PC-3 (cell line): ENCODE data around the gene MEAF6. TPM values are rescaled to one million over a fixed set of nuclear protein-coding genes. Genes with fewer than 3 reads are reported as not detected.
A peak's percentile ranks its signal among the peaks of the same experiment; 100 is the strongest.

Experiments used
- ATAC-seq: fragments of 200-7000 bp; cut with Tn5 transposase; 2 replicates; pipeline ENCODE4 v1.9.1; 2020; ENCODE audit warnings: mild to moderate bottlenecking, moderate library complexity
- BruUV-seq: library from RNA; stranded (reverse); fragments of 400-500 nt; replicated peaks from 2 replicates; lab custom pipeline; 2021; lab: Mats Ljungman, UMichigan
- CTCF ChIA-PET: fragments of 300-600 bp; sonication (Branson Sonifier 250); formaldehyde crosslinking; loops from one replicate; lab custom pipeline; 2022; ENCODE audit warnings: antibody characterized with exemption; lab: Charles Lee
- POLR2A ChIA-PET: fragments of 300-600 bp; sonication (Branson Sonifier 250); formaldehyde crosslinking; loops from one replicate; lab custom pipeline; 2022; ENCODE audit warnings: antibody characterized with exemption; ENCODE audit not compliant: unreplicated experiment; lab: Charles Lee
- DNase-seq: peaks from one replicate; pipeline ENCODE4 v3.0.0-alpha.2; 2015
- H2AFZ ChIP-seq: fragments of 300-600 bp; sonication (generic); 2 replicates; pipeline ENCODE4 v1.6.0; 2016; ENCODE audit warnings: antibody characterized with exemption, low read length
- H3F3A ChIP-seq: fragments of 300-600 bp; sonication (generic); one replicate; pipeline ENCODE4 v1.6.0; 2017; ENCODE audit warnings: antibody characterized with exemption, low read length, control low read depth, mild to moderate bottlenecking; ENCODE audit not compliant: unreplicated experiment
- H3K27ac ChIP-seq: fragments of 300-600 bp; sonication (generic); 2 replicates; pipeline ENCODE4 v1.5.1; 2016; ENCODE audit warnings: mild to moderate bottlenecking, low read length
- H3K27me3 ChIP-seq: fragments of 300-600 bp; sonication (generic); 2 replicates; pipeline ENCODE4 v1.6.1; 2016; ENCODE audit warnings: low read length, mixed read lengths
- H3K36me3 ChIP-seq: fragments of 300-600 bp; sonication (generic); 2 replicates; pipeline ENCODE4 v1.6.1; 2016; ENCODE audit warnings: low read depth, mixed run types, low read length, mixed read lengths
- H3K4me1 ChIP-seq: fragments of 300-600 bp; sonication (generic); 2 replicates; pipeline ENCODE4 v1.5.1; 2016; ENCODE audit warnings: low read length; ENCODE audit not compliant: insufficient read depth
- H3K4me2 ChIP-seq: fragments of 300-600 bp; sonication (generic); 2 replicates; pipeline ENCODE4 v1.6.0; 2016; ENCODE audit warnings: low read length
- H3K4me3 ChIP-seq: fragments of 300-600 bp; sonication (generic); 2 replicates; pipeline ENCODE4 v1.5.1; 2016; ENCODE audit warnings: mild to moderate bottlenecking, low read length, mixed read lengths
- H3K79me2 ChIP-seq: fragments of 300-600 bp; sonication (generic); 2 replicates; pipeline ENCODE4 v1.6.1; 2017; ENCODE audit warnings: low read length, mixed read lengths
- H3K9ac ChIP-seq: fragments of 300-600 bp; sonication (generic); 2 replicates; pipeline ENCODE4 v1.6.0; 2016; ENCODE audit warnings: mild to moderate bottlenecking, low read length
- H3K9me2 ChIP-seq: fragments of 300-600 bp; sonication (generic); replicated peaks from 2 replicates; pipeline ENCODE4 v1.6.1; 2016; ENCODE audit warnings: mixed run types, low read length, mixed read lengths
- H3K9me3 ChIP-seq: fragments of 300-600 bp; sonication (generic); 2 replicates; pipeline ENCODE4 v1.6.1; 2016; ENCODE audit warnings: low read length, mixed read lengths
- H4K20me1 ChIP-seq: fragments of 300-600 bp; sonication (generic); 2 replicates; pipeline ENCODE4 v1.6.1; 2016; ENCODE audit warnings: low read length, mixed read lengths
- EZH2 ChIP-seq: fragments of 300-600 bp; sonication (generic); IDR thresholded peaks from one replicate; pipeline ENCODE4 v1.6.1; 2017; ENCODE audit warnings: antibody characterized with exemption, mild to moderate bottlenecking, low read length; ENCODE audit not compliant: unreplicated experiment
- EZH2phosphoT487 ChIP-seq: fragments of 300-600 bp; sonication (generic); IDR thresholded peaks from 2 replicates; pipeline ENCODE4 v1.6.1; 2018; ENCODE audit warnings: mild to moderate bottlenecking, antibody characterized with exemption, low read length, borderline replicate concordance
- intact Hi-C: fragments of 100-400 bp; cut with micrococcal nuclease; formaldehyde crosslinking; loops from 2 replicates; pipeline ENCODE4 v1.9.0; 2023
- total RNA-seq: library from RNA; depleted of rRNA; stranded (reverse); fragments of >200 nt; gene quantifications from 2 replicates; pipeline ENCODE4 v1.2.3, GENCODE V29; 2014
- TF ChIP-seq, protein P1 (sequence below): fragments of 300-600 bp; sonication (generic); conservative IDR thresholded peaks from 2 replicates; pipeline ENCODE4 v1.5.1; 2017; ENCODE audit warnings: antibody characterized with exemption, low read depth, mild to moderate bottlenecking, low read length

MEAF6 gene
- total RNA-seq, 1 experiment from 2014 or later, result 87.0 TPM

GRCh38 chr1:37465593-37466517 lies 48.7 kb downstream of the MEAF6 start:
- no peaks in the 10 kb centered on the region for H3K9me2 ChIP-seq
- ATAC-seq, result peak; percentile 43; the same call in 1 of the 2 replicates
- intact Hi-C loops, result no loop called here

DNA sequence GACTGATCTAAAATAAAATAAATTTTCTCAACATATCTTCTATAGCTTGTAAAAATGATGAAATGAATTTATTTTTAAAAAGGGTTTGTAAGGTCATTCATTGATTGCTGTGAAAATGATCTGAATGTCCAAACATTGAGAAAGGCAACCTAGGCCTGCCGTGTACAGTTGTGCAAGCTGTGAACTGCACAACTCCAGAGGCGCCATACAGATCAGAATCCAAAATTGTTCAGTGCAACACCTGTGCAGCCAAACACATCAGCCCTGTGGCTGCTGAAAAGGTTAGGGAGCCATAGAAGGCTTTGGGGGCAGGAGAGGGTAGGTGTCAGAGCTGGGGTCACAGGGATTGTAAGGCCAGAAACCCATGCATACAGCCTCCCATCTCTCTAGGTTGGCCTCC lies 50.1 kb downstream of the MEAF6 start:
- H3K4me2 ChIP-seq, result no peak overlapping the region
- intact Hi-C loops, result no loop called here
- no peaks in the 10 kb centered on the region for H3K4me1 ChIP-seq
- POLR2A ChIA-PET, result no interaction called here
- H3K4me3 ChIP-seq, result no peak overlapping the region
- CTCF ChIA-PET, result no interaction called here
- BruUV-seq, result no TSS peak
- H3K9ac ChIP-seq, result no peak overlapping the region
- no peaks in the 10 kb centered on the region for H3K36me3 ChIP-seq
- no peaks in the 10 kb centered on the region for H3K79me2 ChIP-seq
- H4K20me1 ChIP-seq, result no peaks in the 10 kb centered on the region
- no peaks in the 10 kb centered on the region for H3K9me3 ChIP-seq
- H3K27me3 ChIP-seq, result no peaks in the 10 kb centered on the region
- no peak for TF ChIP-seq EZH2phosphoT487
- TF ChIP-seq EZH2, result no peak
- TF ChIP-seq, protein P1, sequence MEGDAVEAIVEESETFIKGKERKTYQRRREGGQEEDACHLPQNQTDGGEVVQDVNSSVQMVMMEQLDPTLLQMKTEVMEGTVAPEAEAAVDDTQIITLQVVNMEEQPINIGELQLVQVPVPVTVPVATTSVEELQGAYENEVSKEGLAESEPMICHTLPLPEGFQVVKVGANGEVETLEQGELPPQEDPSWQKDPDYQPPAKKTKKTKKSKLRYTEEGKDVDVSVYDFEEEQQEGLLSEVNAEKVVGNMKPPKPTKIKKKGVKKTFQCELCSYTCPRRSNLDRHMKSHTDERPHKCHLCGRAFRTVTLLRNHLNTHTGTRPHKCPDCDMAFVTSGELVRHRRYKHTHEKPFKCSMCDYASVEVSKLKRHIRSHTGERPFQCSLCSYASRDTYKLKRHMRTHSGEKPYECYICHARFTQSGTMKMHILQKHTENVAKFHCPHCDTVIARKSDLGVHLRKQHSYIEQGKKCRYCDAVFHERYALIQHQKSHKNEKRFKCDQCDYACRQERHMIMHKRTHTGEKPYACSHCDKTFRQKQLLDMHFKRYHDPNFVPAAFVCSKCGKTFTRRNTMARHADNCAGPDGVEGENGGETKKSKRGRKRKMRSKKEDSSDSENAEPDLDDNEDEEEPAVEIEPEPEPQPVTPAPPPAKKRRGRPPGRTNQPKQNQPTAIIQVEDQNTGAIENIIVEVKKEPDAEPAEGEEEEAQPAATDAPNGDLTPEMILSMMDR, result no peak
- H3K9me2 ChIP-seq, result no peaks in the 10 kb centered on the region
- no peaks in the 10 kb centered on the region for H3F3A ChIP-seq
- ATAC-seq (no peak), DNase-seq (no peak)
- no peak overlapping the region for H2AFZ ChIP-seq
- H3K27ac ChIP-seq, result no peak overlapping the region

More at GRCh38 chr1:37465593-37466517, 48.7 kb downstream of the MEAF6 start:
- no peak for DNase-seq
- no TSS peak for BruUV-seq
- no peaks in the 10 kb centered on the region for H3K79me2 ChIP-seq
- H3K4me3 ChIP-seq, result no peak overlapping the region
- no peak overlapping the region for H2AFZ ChIP-seq
- no peaks in the 10 kb centered on the region for H3K36me3 ChIP-seq
- H3K9me3 ChIP-seq, result no peaks in the 10 kb centered on the region
- CTCF ChIA-PET, result interaction anchor here (0.5 to 0.8 kb wide), 2 partner anchors 11 to 1528 kb away, joined by 3 read pairs; no protein-coding TSS in a partner anchor
- H3K27ac ChIP-seq, result no peak overlapping the region
- no peak overlapping the region for H3K4me2 ChIP-seq
- TF ChIP-seq, protein P1, result no peak
- TF ChIP-seq EZH2, result no peak
- POLR2A ChIA-PET, result no interaction called here
- H3F3A ChIP-seq, result no peaks in the 10 kb centered on the region
- no peaks in the 10 kb centered on the region for H3K27me3 ChIP-seq
- no peaks in the 10 kb centered on the region for H4K20me1 ChIP-seq
- H3K9ac ChIP-seq, result no peak overlapping the region
- H3K4me1 ChIP-seq, result no peaks in the 10 kb centered on the region
